Neural crest cell (in vitro differentiated cells): ENCODE data around the gene GNPTAB. TPM values are rescaled to one million over a fixed set of nuclear protein-coding genes. Genes with fewer than 3 reads are reported as not detected.

ENCODE experiments used
- DNase-seq: peaks from one replicate; pipeline ENCODE4 v3.0.0; 2021; ENCODE audit warnings: low read depth, mixed read lengths, low spot score
- H3K27ac Mint-ChIP-seq: one replicate; pipeline ENCODE4 v1.8.0; 2021; ENCODE audit warnings: mild to moderate bottlenecking, mixed read lengths; ENCODE audit not compliant: unreplicated experiment
- H3K27me3 Mint-ChIP-seq: 2 replicates; pipeline ENCODE4 v1.8.0; 2021; ENCODE audit warnings: low read depth, mild to moderate bottlenecking, mixed read lengths
- H3K36me3 Mint-ChIP-seq: 2 replicates; pipeline ENCODE4 v1.8.0; 2021; ENCODE audit warnings: low read depth, mild to moderate bottlenecking, mixed read lengths
- H3K4me1 Mint-ChIP-seq: 2 replicates; pipeline ENCODE4 v1.8.0; 2021; ENCODE audit warnings: mixed read lengths
- H3K4me3 Mint-ChIP-seq: one replicate; pipeline ENCODE4 v1.8.0; 2021; ENCODE audit warnings: mild to moderate bottlenecking, mixed read lengths
- H3K9me3 Mint-ChIP-seq: 2 replicates; pipeline ENCODE4 v1.8.0; 2021; ENCODE audit warnings: mixed read lengths
- total RNA-seq: library from RNA; stranded (reverse); gene quantifications from 2 replicates; pipeline ENCODE4 v1.2.1, GENCODE V29; 2021
- TF ChIP-seq, protein P1 (sequence below): fragments of 200-600 bp; sonication (generic); conservative IDR thresholded peaks from 2 replicates; pipeline ENCODE4 v1.5.0; 2021; ENCODE audit warnings: antibody characterized with exemption, mild to moderate bottlenecking

Gene GNPTAB
- total RNA-seq, 1 donor from 2014 or later = 11.0 TPM

- H3K27me3 Mint-ChIP-seq = no peaks in the 10 kb centered on the region
- DNase-seq = no peak
- no peak overlapping the region for H3K27ac Mint-ChIP-seq
- H3K9me3 Mint-ChIP-seq = no peaks in the 10 kb centered on the region
- H3K4me1 Mint-ChIP-seq = no peaks in the 10 kb centered on the region
- peaks cover 8% of the 10 kb centered on the region for H3K36me3 Mint-ChIP-seq
- no peak overlapping the region for H3K4me3 Mint-ChIP-seq
- TF ChIP-seq, protein P1, sequence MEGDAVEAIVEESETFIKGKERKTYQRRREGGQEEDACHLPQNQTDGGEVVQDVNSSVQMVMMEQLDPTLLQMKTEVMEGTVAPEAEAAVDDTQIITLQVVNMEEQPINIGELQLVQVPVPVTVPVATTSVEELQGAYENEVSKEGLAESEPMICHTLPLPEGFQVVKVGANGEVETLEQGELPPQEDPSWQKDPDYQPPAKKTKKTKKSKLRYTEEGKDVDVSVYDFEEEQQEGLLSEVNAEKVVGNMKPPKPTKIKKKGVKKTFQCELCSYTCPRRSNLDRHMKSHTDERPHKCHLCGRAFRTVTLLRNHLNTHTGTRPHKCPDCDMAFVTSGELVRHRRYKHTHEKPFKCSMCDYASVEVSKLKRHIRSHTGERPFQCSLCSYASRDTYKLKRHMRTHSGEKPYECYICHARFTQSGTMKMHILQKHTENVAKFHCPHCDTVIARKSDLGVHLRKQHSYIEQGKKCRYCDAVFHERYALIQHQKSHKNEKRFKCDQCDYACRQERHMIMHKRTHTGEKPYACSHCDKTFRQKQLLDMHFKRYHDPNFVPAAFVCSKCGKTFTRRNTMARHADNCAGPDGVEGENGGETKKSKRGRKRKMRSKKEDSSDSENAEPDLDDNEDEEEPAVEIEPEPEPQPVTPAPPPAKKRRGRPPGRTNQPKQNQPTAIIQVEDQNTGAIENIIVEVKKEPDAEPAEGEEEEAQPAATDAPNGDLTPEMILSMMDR = no peak
Measured at GRCh38 chr12:101727098-101727497, 103.7 kb downstream of the GNPTAB start.

GRCh38 chr12:101722392-101722791 is 108.4 kb downstream of the GNPTAB start:
- TF ChIP-seq, protein P1 = no peak
- no peak overlapping the region for H3K4me3 Mint-ChIP-seq
- H3K4me1 Mint-ChIP-seq = no peaks in the 10 kb centered on the region
- no peak for DNase-seq
- H3K27ac Mint-ChIP-seq = no peak overlapping the region
- no peaks in the 10 kb centered on the region for H3K9me3 Mint-ChIP-seq
- H3K36me3 Mint-ChIP-seq = no peaks in the 10 kb centered on the region
- H3K27me3 Mint-ChIP-seq = no peaks in the 10 kb centered on the region

- TF ChIP-seq, protein P1 = no peak
- H3K27ac Mint-ChIP-seq = no peak overlapping the region
- no peak overlapping the region for H3K4me3 Mint-ChIP-seq
- H3K9me3 Mint-ChIP-seq = no peaks in the 10 kb centered on the region
- no peaks in the 10 kb centered on the region for H3K36me3 Mint-ChIP-seq
- DNase-seq = no peak
- H3K4me1 Mint-ChIP-seq = no peaks in the 10 kb centered on the region
- no peaks in the 10 kb centered on the region for H3K27me3 Mint-ChIP-seq
Measured at GRCh38 chr12:101720118-101720517, 110.6 kb downstream of the GNPTAB start.

- no peak overlapping the region for H3K27ac Mint-ChIP-seq
- no peaks in the 10 kb centered on the region for H3K27me3 Mint-ChIP-seq
- no peak for DNase-seq
- H3K9me3 Mint-ChIP-seq = no peaks in the 10 kb centered on the region
- H3K36me3 Mint-ChIP-seq = no peaks in the 10 kb centered on the region
- no peak overlapping the region for H3K4me3 Mint-ChIP-seq
- TF ChIP-seq, protein P1 = no peak
- H3K4me1 Mint-ChIP-seq = no peaks in the 10 kb centered on the region
Measured at GRCh38 chr12:101719566-101719965, 111.2 kb downstream of the GNPTAB start.

DNA sequence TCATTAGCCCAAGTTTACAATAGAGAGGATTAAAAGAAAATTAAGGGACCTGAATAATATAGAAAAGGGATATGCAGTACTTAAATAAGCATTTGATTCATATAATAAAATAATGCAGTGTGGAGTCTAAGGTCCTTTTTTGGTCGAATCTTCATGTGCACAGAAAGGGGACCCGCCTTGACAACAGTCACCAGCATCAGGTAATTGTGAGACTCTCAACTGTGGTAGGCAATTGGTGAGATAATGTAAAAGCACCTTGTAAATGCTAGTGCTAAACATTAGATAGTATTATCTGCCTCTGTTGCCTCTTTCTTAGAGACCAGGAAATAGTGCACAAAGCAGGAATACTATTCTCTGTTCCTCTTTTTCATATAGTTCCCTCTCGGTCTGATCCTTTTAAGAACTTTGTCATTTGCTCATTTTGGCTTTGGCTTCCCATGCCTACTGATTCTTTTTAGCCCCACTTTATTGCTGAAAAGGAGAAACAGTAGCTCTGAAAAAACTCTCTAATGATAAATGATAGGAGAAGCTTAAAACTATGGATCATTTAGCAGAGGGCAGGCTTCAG is 115.8 kb downstream of the GNPTAB start:
- Mint-ChIP-seq H3K9me3 (no peaks in the 10 kb centered on the region), H3K36me3 (no peaks in the 10 kb centered on the region), H3K27me3 (no peaks in the 10 kb centered on the region), H3K4me1 (peaks cover 17% of the 10 kb centered on the region), H3K27ac (no peak overlapping the region), H3K4me3 (no peak overlapping the region)
- TF ChIP-seq, protein P1 = no peak
- DNase-seq = no peak
